ENCODE results near the gene EPOP.

DNA sequence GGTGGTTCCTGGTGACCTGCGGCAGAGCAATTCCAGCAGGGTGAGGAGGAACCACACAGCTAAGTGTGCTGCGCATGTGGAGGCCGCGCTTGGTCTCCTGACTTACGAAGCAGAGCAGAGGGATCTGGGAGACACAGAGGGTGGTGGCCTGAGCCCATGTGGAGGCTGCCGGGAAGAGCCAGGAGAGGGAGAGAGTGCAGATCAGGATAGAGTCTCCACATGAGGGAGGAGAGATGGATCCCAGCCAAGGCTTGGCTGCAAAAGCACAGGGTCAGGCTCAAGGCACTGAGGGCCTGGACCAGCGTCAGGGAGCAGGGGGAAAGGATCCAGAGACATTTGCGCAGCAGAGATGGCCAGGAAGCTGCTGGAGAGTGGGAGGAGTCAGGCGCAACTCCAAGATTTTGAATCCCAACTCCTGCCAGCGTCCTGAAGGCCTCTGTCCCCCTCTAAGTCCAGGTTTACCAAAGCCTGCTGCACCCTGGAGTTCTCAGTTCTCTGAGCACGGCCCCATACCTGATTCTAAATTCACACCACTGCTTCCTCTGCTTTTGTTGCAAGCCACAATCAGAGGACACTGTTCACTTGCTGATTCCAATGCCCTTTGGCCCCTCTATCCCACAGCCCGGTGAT lies 19.1 kb upstream of the EPOP start:
- TF ChIP-seq, protein P1, sequence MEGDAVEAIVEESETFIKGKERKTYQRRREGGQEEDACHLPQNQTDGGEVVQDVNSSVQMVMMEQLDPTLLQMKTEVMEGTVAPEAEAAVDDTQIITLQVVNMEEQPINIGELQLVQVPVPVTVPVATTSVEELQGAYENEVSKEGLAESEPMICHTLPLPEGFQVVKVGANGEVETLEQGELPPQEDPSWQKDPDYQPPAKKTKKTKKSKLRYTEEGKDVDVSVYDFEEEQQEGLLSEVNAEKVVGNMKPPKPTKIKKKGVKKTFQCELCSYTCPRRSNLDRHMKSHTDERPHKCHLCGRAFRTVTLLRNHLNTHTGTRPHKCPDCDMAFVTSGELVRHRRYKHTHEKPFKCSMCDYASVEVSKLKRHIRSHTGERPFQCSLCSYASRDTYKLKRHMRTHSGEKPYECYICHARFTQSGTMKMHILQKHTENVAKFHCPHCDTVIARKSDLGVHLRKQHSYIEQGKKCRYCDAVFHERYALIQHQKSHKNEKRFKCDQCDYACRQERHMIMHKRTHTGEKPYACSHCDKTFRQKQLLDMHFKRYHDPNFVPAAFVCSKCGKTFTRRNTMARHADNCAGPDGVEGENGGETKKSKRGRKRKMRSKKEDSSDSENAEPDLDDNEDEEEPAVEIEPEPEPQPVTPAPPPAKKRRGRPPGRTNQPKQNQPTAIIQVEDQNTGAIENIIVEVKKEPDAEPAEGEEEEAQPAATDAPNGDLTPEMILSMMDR (IDR thresholded peaks at IDR 0.05; ENCODE audit: low read depth, low read length) = no peak
- no peak for TF ChIP-seq POLR2A (IDR thresholded peaks at IDR 0.05; ENCODE audit: extremely low read depth, insufficient read length)
- TF ChIP-seq, protein P2, sequence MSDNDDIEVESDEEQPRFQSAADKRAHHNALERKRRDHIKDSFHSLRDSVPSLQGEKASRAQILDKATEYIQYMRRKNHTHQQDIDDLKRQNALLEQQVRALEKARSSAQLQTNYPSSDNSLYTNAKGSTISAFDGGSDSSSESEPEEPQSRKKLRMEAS (IDR thresholded peaks at IDR 0.05; ENCODE audit: low read depth, low read length) = no peak

All from NB4 (cell line).